HepG2 (cell line): ENCODE data around the gene PRPF38A. TPM values are rescaled to one million over a fixed set of nuclear protein-coding genes. Genes with fewer than 3 reads are reported as not detected.

Source experiments
- ATAC-seq: fragments of 200-7000 bp; cut with Tn5 transposase; 3 replicates; pipeline ENCODE4 v1.9.1; 2020; ENCODE audit warnings: mild to moderate bottlenecking, moderate library complexity
- BruUV-seq: library from RNA; stranded (reverse); fragments of 400-500 nt; replicated peaks from 2 replicates; lab custom pipeline; 2021; lab: Mats Ljungman, UMichigan
- CTCF ChIA-PET: fragments of 300-600 bp; formaldehyde crosslinking; extraction: SDS; loops from one replicate; lab custom pipeline; 2021; ENCODE audit warnings: low total read pairs, inconsistent platforms, low intra/inter-chr PET ratio; lab: Yijun Ruan, JAX
- POLR2A ChIA-PET: fragments of 350-600 bp; sonication (Branson Sonifier 250); formaldehyde crosslinking; loops from one replicate; lab custom pipeline; 2020; ENCODE audit warnings: antibody characterized with exemption, inconsistent platforms; lab: Yijun Ruan, JAX
- DNase-seq: peaks from one replicate; pipeline ENCODE4 v3.0.0-alpha.2; 2015; ENCODE audit warnings: low spot score
- FAIRE-seq: peaks from 3 replicates; lab custom pipeline; 2011; peaks lifted over from hg19 to GRCh38; lab: Jason Lieb, UNC
- H2AFZ ChIP-seq: one replicate; pipeline ENCODE4 v1.6.1; 2011; ENCODE audit warnings: low read length, inconsistent platforms
- H3K27ac ChIP-seq: fragments of 300-600 bp; 3 replicates; pipeline ENCODE4 v1.8.0; 2011; ENCODE audit warnings: mixed run types, mild to moderate bottlenecking, mixed read lengths, low read length, inconsistent platforms; ENCODE audit not compliant: insufficient read depth; ENCODE audit errors: extremely low read length
- H3K27me3 ChIP-seq, 2 experiments: fragments of 200-600 bp in 1 of 2; 2 replicates in 1 of 2; 3 replicates in 1 of 2; pipeline versions ENCODE4 v1.6.0 to v1.8.0; 2011; ENCODE audit warnings: low read length in 2 of 2, mild to moderate bottlenecking in 2 of 2, moderate library complexity in 2 of 2, inconsistent platforms in 1 of 2; ENCODE audit not compliant: insufficient read depth in 2 of 2, control insufficient read depth in 1 of 2
- H3K36me3 ChIP-seq, 2 experiments: fragments of 200-600 bp in 1 of 2; replicated peaks in 1 of 2; 2 replicates in 1 of 2; 3 replicates in 1 of 2; pipeline versions ENCODE4 v1.5.1 to v1.8.0; 2011; ENCODE audit warnings: low read length in 2 of 2, inconsistent platforms in 1 of 2; ENCODE audit not compliant: insufficient read depth in 2 of 2, control insufficient read depth in 1 of 2
- H3K4me1 ChIP-seq: 2 replicates; pipeline ENCODE4 v1.5.1; 2012; ENCODE audit warnings: low read length, inconsistent platforms; ENCODE audit not compliant: insufficient read depth
- H3K4me2 ChIP-seq: 2 replicates; pipeline ENCODE4 v1.6.0; 2011; ENCODE audit warnings: low read depth, low read length, inconsistent platforms
- H3K4me3 ChIP-seq, 3 experiments: fragments of 200-600 bp in 1 of 3; sonication (generic), shearing (Covaris generic) in 1 of 3; replicated peaks in 1 of 3; 2 replicates each; pipeline ENCODE4 v1.5.1; 2011 to 2016; ENCODE audit warnings: low read length in 3 of 3, inconsistent platforms in 2 of 3, low read depth in 2 of 3, mild to moderate bottlenecking in 2 of 3, control low read depth in 1 of 3, mixed read lengths in 1 of 3; ENCODE audit not compliant: insufficient read depth in 1 of 3
- H3K79me2 ChIP-seq: one replicate; pipeline ENCODE4 v1.6.1; 2011; ENCODE audit warnings: low read length, inconsistent platforms; ENCODE audit not compliant: insufficient read depth
- H3K9ac ChIP-seq: 2 replicates; pipeline ENCODE4 v1.6.0; 2011; ENCODE audit warnings: mild to moderate bottlenecking, low read depth, low read length, inconsistent platforms; ENCODE audit not compliant: insufficient read depth
- H3K9me3 ChIP-seq: 2 replicates; pipeline ENCODE4 v1.5.1; 2012; ENCODE audit warnings: mild to moderate bottlenecking, low read length
- H4K20me1 ChIP-seq: 2 replicates; pipeline ENCODE4 v1.6.0; 2011; ENCODE audit warnings: inconsistent platforms, mild to moderate bottlenecking, low read length, moderate library complexity; ENCODE audit not compliant: insufficient read depth
- ARHGAP35 ChIP-seq: sonication (generic); formaldehyde crosslinking; IDR thresholded peaks from 2 replicates; pipeline ENCODE4 v1.9.0; 2022; ENCODE audit warnings: mild to moderate bottlenecking, inconsistent platforms, moderate library complexity, missing genetic modification reagents, borderline replicate concordance
- ARID3A ChIP-seq: IDR thresholded peaks from 2 replicates; pipeline ENCODE4 v1.6.1; 2012; ENCODE audit warnings: low read depth, low read length, improper control_type of control experiment
- HIC2 ChIP-seq: sonication (generic); formaldehyde crosslinking; IDR thresholded peaks from 2 replicates; pipeline ENCODE4 v1.9.0; 2022; ENCODE audit warnings: low read depth, missing genetic modification reagents
- NAIF1 ChIP-seq: sonication (generic); formaldehyde crosslinking; IDR thresholded peaks from 2 replicates; pipeline ENCODE4 v1.5.0; 2020; ENCODE audit warnings: mild to moderate bottlenecking, missing genetic modification reagents, borderline replicate concordance
- PITX1 ChIP-seq: sonication (generic); formaldehyde crosslinking; IDR thresholded peaks from 2 replicates; pipeline ENCODE4 v1.5.1; 2020; ENCODE audit warnings: mild to moderate bottlenecking, missing genetic modification reagents
- U2AF1 ChIP-seq: fragments of 200-400 bp; formaldehyde crosslinking; optimal IDR thresholded peaks from 2 replicates; pipeline ENCODE3; 2017; ENCODE audit warnings: mild to moderate bottlenecking, low read depth, low read length
- ZNF276 ChIP-seq: sonication (generic); formaldehyde crosslinking; IDR thresholded peaks from 2 replicates; pipeline ENCODE4 v1.4.0; 2020; ENCODE audit warnings: mild to moderate bottlenecking, low read depth, missing genetic modification reagents
- ZNF430 ChIP-seq: sonication (generic); formaldehyde crosslinking; IDR thresholded peaks from 2 replicates; pipeline ENCODE4 v1.9.0; 2021; ENCODE audit warnings: mild to moderate bottlenecking, missing genetic modification reagents
- ZNF646 ChIP-seq: sonication (generic); formaldehyde crosslinking; IDR thresholded peaks from 2 replicates; pipeline ENCODE4 v1.9.0; 2021; ENCODE audit warnings: mild to moderate bottlenecking, missing genetic modification reagents
- ZNF776 ChIP-seq: sonication (generic); formaldehyde crosslinking; IDR thresholded peaks from 2 replicates; pipeline ENCODE4 v1.4.0; 2020; ENCODE audit warnings: mild to moderate bottlenecking, missing genetic modification reagents
- WGBS: methylation state at CpG from one replicate; pipeline ENCODE4 v1.1.6; 2017; ENCODE audit warnings: low lambda C conversion rate; 5-methylcytosine and 5-hydroxymethylcytosine counted together
- in situ Hi-C: cut with HindIII; loops from 2 replicates; pipeline ENCODE4 v1.10.0; 2017; ENCODE audit warnings: low pct_unique_long_range_greater_than_20kb; ENCODE audit not compliant: extremely low pct_ligation_motif_present
- intact Hi-C: fragments of 100-400 bp; cut with micrococcal nuclease; formaldehyde crosslinking; loops from one replicate; pipeline ENCODE4 v1.10.0; 2022; ENCODE audit not compliant: unreplicated experiment
- polyA plus RNA-seq, 8 experiments: library from polyadenylated mRNA; depleted of rRNA in 3 of 8; stranded (reverse) in 7 of 8; unstranded in 1 of 8; fragments of >200 nt; fragmentation: Illumina TruSeq in 4 of 8; extraction: Trizol in 4 of 8; gene quantifications; 2 replicates each; pipeline versions ENCODE4 v1.2.1 to v1.2.3, GENCODE V29; 2011 to 2016; ENCODE audit warnings: low read depth in 4 of 8, missing spikeins in 1 of 8, mixed read lengths in 1 of 8; ENCODE audit not compliant: insufficient read depth in 1 of 8
- total RNA-seq, 5 experiments: library from RNA; depleted of rRNA; stranded (reverse); fragments of >200 nt; fragmentation: Illumina TruSeq; extraction: Trizol; gene quantifications; 2 replicates each; pipeline ENCODE4 v1.2.3, GENCODE V29; 2016; ENCODE audit warnings: low read depth in 1 of 5

PRPF38A gene
- total and polyA plus RNA-seq, 2 of the 13 experiments (the other 11 are each of a cell fraction or from before 2014, with no cell fraction given): 18.3 to 45.5 TPM

GRCh38 chr1:52365746-52366516, 38.5 kb upstream of the PRPF38A start, which contains the start of gene CC2D1B:
TSS of gene CC2D1B (minus strand) at chr1:52366205. CDS start at chr1:52364620, 1,585 bp downstream.
- CTCF ChIA-PET: no interaction called here
- POLR2A ChIA-PET: interaction anchor here (1.0 to 3.0 kb wide), 9 partner anchors 14 to 310 kb away, joined by 3 to 22 read pairs (median 3); partner anchors contain the start of genes ORC1, PRPF38A and TXNDC12
- Histone ChIP-seq H4K20me1 (no peaks in the 10 kb centered on the region), H2AFZ (peak within 1 kb of the TSS; percentile 93), H3K27ac (peak within 1 kb of the TSS; percentile 83), H3K9ac (peak within 1 kb of the TSS; percentile 99), H3K79me2 (peaks cover 14% of the 10 kb centered on the region), H3K4me3 (peak within 1 kb of the TSS; percentile 98 to 100 (median 99)), H3K36me3 (peaks cover 10 to 21% of the 10 kb centered on the region in 2 experiments; a peak in 4 of 5 replicates), H3K27me3 (no peaks in the 10 kb centered on the region; a peak in 1 of 5 replicates), H3K4me1 (peaks cover 45% of the 10 kb centered on the region), H3K9me3 (no peaks in the 10 kb centered on the region), H3K4me2 (peak within 1 kb of the TSS; percentile 99)
- peak; percentile 93 for ATAC-seq
- intact Hi-C loops: loop anchor here (1.0 kb wide), 1 partner anchor 38 kb away; the partner anchor contains the start of genes ORC1 and PRPF38A
- no TSS peak for BruUV-seq
- 0% methylated on average over 2 of the region's 92 CpGs for WGBS
- peak; percentile 95 for DNase-seq
- in situ Hi-C loops: no loop called here
- peak; percentile 71 for FAIRE-seq
- TF ChIP-seq HIC2 (CRISPR knock-in tag): no peak
- TF ChIP-seq ZNF776 (CRISPR knock-in tag): no peak
- TF ChIP-seq ARID3A: no peak
- no peak for TF ChIP-seq U2AF1
- TF ChIP-seq PITX1 (CRISPR knock-in tag): no peak
- no peak for TF ChIP-seq ZNF276 (CRISPR knock-in tag)
- TF ChIP-seq NAIF1 (CRISPR knock-in tag): no peak
- TF ChIP-seq ARHGAP35: 0 out of 2 replicates have a peak, but pooled peaks have one; percentile 40
- no peak; the same call in 1 of the 2 replicates for TF ChIP-seq ZNF430
- TF ChIP-seq ZNF646 (CRISPR knock-in tag): no peak
